ENCODE measurements around the gene PXDN. TPM values are rescaled to one million over a fixed set of nuclear protein-coding genes. Genes with fewer than 3 reads are reported as not detected.
A peak's percentile ranks its signal among the peaks of the same experiment; 100 is the strongest.

PXDN gene
- total RNA-seq, 1 donor = 137 TPM

DNA sequence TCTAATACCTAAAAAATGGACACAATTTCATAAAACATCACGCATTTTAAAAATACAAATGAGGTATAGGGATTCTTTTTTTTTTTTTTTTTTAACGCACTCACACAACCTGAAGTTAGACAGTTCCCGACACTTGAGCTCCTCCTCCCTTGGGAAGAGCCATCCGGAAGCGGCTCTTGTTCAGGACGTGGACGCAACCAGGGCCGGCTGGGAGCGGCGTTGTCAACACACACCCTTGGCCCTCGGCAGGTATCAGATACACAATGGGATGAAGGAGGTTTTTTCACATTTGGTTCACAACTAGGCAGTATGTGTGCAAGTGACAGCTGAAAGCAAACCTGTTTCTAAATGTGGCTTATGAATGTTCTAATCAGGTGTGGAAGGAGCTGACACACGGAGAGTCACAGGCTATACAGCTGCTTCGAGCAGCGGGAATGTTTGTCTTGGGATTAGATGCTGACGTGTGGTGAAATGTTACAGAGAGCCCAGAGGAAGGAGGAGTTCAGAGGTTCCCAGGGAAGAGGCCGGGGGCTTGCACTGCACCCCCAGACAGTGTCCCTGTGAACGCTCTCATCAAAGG is 111.1 kb downstream of the PXDN start:
- H3K4me3 ChIP-seq (ENCODE audit: low read depth, low read length) = no peak overlapping the region
- no peak for DNase-seq (ENCODE audit: low read depth)
- TF ChIP-seq, protein P1, sequence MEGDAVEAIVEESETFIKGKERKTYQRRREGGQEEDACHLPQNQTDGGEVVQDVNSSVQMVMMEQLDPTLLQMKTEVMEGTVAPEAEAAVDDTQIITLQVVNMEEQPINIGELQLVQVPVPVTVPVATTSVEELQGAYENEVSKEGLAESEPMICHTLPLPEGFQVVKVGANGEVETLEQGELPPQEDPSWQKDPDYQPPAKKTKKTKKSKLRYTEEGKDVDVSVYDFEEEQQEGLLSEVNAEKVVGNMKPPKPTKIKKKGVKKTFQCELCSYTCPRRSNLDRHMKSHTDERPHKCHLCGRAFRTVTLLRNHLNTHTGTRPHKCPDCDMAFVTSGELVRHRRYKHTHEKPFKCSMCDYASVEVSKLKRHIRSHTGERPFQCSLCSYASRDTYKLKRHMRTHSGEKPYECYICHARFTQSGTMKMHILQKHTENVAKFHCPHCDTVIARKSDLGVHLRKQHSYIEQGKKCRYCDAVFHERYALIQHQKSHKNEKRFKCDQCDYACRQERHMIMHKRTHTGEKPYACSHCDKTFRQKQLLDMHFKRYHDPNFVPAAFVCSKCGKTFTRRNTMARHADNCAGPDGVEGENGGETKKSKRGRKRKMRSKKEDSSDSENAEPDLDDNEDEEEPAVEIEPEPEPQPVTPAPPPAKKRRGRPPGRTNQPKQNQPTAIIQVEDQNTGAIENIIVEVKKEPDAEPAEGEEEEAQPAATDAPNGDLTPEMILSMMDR (IDR thresholded peaks at IDR 0.05; ENCODE audit: insufficient read depth, low read length) = no peak

DNA sequence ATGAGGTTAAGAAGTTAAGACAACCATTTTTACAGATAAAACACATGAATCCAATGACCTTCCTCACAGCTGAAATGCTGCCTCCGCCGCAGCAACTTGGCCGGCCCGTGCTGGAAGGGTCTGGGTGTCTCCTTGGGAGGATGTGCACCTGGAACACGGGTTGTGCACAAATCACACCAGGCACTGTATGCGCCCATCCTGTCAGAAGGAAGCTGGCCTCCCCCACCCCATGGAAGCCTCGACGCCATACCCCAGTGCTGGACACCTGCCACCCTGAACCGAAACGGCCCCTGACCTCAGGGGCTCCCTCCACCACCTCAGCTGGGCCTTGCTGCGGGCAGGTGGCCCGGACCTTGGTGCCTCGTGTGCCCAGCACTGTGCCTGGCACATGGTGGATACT is 111.8 kb downstream of the PXDN start:
- H3K4me3 ChIP-seq (ENCODE audit: low read depth, low read length) = no peak overlapping the region
- TF ChIP-seq, protein P1 (IDR thresholded peaks at IDR 0.05; ENCODE audit: insufficient read depth, low read length) = no peak
- no peak for DNase-seq (ENCODE audit: low read depth)

DNA sequence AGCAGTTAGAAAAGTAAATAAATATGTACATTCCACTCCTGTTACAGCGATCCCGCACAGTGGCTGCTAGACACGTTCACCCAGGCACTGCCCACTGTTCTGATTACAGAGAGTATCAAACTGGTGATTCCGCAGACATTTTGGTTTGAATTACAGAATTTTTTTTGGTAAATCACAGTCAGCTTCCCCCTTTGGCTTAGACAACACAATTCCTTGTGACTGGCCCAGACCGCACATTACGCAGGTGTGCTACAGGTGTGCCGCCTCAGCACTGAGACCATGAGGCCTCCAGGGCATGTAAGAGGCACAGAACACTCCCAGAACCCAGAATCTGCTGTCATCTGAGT is 112.3 kb downstream of the PXDN start:
- TF ChIP-seq, protein P1 (IDR thresholded peaks at IDR 0.05; ENCODE audit: insufficient read depth, low read length) = no peak
- H3K4me3 ChIP-seq (ENCODE audit: low read depth, low read length) = no peak overlapping the region
- no peak for DNase-seq (ENCODE audit: low read depth)

DNA sequence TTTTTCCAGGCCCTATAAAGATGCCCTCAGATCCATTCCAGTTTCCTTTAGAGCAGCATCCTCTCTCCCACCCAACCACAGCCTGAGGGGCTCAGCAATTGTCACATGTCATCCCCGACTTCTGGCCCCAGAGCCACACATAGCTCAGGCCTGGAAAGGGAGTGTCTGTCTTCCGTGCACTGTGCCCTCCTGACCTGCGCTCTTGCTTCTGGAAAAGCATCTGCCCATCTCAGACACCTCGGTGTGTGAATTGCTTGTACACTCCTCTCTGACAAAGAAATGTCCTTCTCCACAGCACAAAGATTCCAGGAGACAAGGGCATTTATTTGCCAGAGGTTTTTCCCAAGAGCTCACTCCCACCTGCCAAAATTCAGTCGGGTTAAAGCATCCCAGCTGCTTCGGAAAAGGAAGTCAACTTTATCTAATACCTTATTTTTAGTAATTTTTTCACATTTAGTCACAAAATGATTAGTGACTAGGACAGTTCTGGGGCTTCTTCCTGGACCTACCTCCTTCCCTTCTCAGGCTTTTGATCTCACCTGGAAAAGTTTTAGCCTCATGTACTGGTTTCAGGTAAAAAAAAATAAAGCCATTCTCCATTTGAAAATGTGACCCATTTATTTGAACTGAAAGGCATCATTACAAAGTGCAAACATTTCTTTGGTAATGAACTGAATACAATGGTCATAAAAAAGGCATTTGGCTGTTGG is 112.9 kb downstream of the PXDN start:
- no peak for DNase-seq (ENCODE audit: low read depth)
- no peak overlapping the region for H3K4me3 ChIP-seq (ENCODE audit: low read depth, low read length)
- TF ChIP-seq, protein P1 (IDR thresholded peaks at IDR 0.05; ENCODE audit: insufficient read depth, low read length) = no peak

DNA sequence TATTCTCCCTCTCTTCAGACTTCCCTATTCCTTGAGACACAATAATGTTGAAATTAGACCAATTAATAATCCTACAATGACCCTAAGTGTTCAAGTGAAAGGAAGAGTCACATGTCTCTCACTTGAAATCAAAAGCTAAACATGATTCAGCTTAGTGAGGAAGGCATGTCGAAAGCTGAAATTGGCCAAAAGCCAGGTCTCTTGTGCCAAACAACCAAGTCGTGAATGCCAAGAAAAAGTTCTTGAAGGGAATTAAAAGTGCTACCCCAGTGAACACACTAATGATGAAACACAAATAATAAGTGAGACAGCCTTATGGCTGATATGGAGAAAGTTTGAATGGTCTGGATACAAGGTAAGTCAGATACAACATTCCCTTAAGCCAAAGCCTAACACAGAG is 115.4 kb downstream of the PXDN start:
- no peak overlapping the region for H3K4me3 ChIP-seq (ENCODE audit: low read depth, low read length)
- TF ChIP-seq, protein P1 (IDR thresholded peaks at IDR 0.05; ENCODE audit: insufficient read depth, low read length) = no peak
- peak; percentile 84 for DNase-seq (ENCODE audit: low read depth)

DNA sequence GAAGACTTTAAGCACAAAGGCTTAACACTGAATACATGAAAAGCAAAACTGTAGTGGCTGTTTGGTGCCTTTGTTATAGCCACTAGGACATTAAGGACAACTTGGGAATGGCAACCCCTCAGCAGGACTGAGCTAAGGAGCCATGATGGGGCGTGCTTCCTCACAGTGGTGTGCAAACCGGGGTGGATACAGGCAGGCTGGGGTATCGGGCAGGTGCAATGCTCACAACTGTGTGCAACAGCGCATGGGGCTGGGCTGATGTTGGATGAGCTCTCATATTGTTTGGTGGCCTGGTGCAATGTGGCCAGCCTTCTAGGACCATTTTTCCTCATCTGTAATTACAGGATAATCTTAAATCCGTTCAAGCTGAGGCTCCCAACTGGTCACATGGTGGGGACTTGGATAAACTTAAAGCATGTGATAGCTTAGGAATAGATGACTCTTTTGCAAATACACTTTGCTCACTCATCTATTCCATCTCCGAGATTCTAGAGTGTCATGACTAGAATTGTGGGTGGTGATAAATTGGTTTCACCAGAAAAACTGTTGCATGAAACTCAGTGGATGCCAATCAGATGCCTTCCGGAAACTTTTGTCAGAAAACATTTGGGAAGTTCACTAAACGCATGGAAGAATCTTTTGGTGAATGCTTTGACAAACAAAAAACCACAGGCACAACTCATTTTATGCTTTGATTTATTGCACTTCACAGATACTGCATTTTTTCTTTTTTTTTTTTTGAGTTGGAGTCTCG is 116.5 kb downstream of the PXDN start:
- TF ChIP-seq, protein P1 (IDR thresholded peaks at IDR 0.05; ENCODE audit: insufficient read depth, low read length) = no peak
- no peak for DNase-seq (ENCODE audit: low read depth)
- no peak overlapping the region for H3K4me3 ChIP-seq (ENCODE audit: low read depth, low read length)

Measured in fibroblast of the aortic adventitia (primary cell).